IPS DF 4.7 (cell line): Measurements from ENCODE around the gene MPP4.
"Not testable (repeated sequence)": the region's sequence is repeated elsewhere in the genome, so short reads cannot be mapped to it uniquely, and the experiment has no call there.

Experiments used
- DNase-seq: peaks from one replicate; pipeline ENCODE4 v3.0.0-alpha.2; 2013; ENCODE audit warnings: low spot score; ENCODE audit errors: extremely low read depth

Gene MPP4

GRCh38 chr2:201674298-201674697, 24.1 kb downstream of the MPP4 start:
- no peak for DNase-seq

- no peak for DNase-seq
These were observed 24.9 kb downstream of the MPP4 start for GRCh38 chr2:201673546-201673945.

GRCh38 chr2:201671205-201671604, 27.2 kb downstream of the MPP4 start:
- not testable (repeated sequence) for DNase-seq

GRCh38 chr2:201669865-201670264, 28.6 kb downstream of the MPP4 start:
- no peak for DNase-seq

- no peak for DNase-seq
These were observed 30.0 kb downstream of the MPP4 start for GRCh38 chr2:201668402-201668910.

- DNase-seq: no peak
These were observed 34.1 kb downstream of the MPP4 start for GRCh38 chr2:201664334-201664733.

GRCh38 chr2:201661366-201661765, 37.1 kb downstream of the MPP4 start:
- no peak for DNase-seq

GRCh38 chr2:201660293-201660895, 38.0 kb downstream of the MPP4 start:
- no peak for DNase-seq

GRCh38 chr2:201656740-201657139, 41.7 kb downstream of the MPP4 start:
- DNase-seq: no peak

GRCh38 chr2:201656102-201656501, 42.3 kb downstream of the MPP4 start:
- no peak for DNase-seq

GRCh38 chr2:201654616-201655384, 43.6 kb downstream of the MPP4 start:
- DNase-seq: no peak

- no peak for DNase-seq
These were observed 45.2 kb downstream of the MPP4 start for GRCh38 chr2:201653221-201653620.

GRCh38 chr2:201649442-201649841, 49.0 kb downstream of the MPP4 start:
- DNase-seq: no peak

GRCh38 chr2:201647431-201647830, 51.0 kb downstream of the MPP4 start:
- DNase-seq: no peak

- no peak for DNase-seq
These were observed 54.4 kb downstream of the MPP4 start for GRCh38 chr2:201644001-201644400.

- DNase-seq: no peak
These were observed 55.1 kb downstream of the MPP4 start, which contains the start of gene TMEM237 for GRCh38 chr2:201643216-201643890. TMEM237 (minus strand) TSS chr2:201643503; CDS start chr2:201643400, 103 bp downstream.

GRCh38 chr2:201642579-201643215, 55.7 kb downstream of the MPP4 start:
- DNase-seq: no peak

GRCh38 chr2:201642086-201642578, 56.3 kb downstream of the MPP4 start:
- DNase-seq: no peak

- no peak for DNase-seq
These were observed 59.2 kb downstream of the MPP4 start for GRCh38 chr2:201639205-201639604.

- no peak for DNase-seq
These were observed 60.1 kb downstream of the MPP4 start for GRCh38 chr2:201638326-201638725.

- DNase-seq: no peak
These were observed 64.7 kb downstream of the MPP4 start for GRCh38 chr2:201633661-201634249.
